ENCODE data around the gene CHPF2.

DNA sequence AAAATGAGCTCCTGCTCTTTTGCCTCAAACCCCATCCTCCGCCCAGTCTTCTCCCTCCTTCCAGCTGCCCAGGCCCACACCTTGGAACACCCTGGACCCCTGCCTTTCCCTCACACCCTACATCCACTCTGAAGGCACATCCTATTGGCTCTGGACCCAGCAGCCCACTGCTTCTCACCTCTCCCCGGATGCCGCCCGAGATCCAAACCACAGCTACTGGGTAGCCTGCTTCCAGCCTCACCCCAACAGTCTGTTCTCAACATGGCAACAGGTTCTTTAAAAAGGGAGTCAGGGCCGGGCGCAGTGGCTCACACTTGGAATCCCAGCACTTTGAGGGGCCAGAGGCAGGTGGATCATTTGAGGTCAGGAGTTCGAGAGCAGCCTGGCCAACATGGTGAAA lies 25.7 kb downstream of the CHPF2 start:
- TF ChIP-seq, protein P1, sequence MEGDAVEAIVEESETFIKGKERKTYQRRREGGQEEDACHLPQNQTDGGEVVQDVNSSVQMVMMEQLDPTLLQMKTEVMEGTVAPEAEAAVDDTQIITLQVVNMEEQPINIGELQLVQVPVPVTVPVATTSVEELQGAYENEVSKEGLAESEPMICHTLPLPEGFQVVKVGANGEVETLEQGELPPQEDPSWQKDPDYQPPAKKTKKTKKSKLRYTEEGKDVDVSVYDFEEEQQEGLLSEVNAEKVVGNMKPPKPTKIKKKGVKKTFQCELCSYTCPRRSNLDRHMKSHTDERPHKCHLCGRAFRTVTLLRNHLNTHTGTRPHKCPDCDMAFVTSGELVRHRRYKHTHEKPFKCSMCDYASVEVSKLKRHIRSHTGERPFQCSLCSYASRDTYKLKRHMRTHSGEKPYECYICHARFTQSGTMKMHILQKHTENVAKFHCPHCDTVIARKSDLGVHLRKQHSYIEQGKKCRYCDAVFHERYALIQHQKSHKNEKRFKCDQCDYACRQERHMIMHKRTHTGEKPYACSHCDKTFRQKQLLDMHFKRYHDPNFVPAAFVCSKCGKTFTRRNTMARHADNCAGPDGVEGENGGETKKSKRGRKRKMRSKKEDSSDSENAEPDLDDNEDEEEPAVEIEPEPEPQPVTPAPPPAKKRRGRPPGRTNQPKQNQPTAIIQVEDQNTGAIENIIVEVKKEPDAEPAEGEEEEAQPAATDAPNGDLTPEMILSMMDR (IDR thresholded peaks at IDR 0.05; ENCODE audit: insufficient read depth, low read depth, low read length): no peak
- TF ChIP-seq EZH2 (IDR thresholded peaks at IDR 0.05; ENCODE audit: insufficient read depth, low read length): no peak
